ENCODE results near the gene AIG1.

DNA sequence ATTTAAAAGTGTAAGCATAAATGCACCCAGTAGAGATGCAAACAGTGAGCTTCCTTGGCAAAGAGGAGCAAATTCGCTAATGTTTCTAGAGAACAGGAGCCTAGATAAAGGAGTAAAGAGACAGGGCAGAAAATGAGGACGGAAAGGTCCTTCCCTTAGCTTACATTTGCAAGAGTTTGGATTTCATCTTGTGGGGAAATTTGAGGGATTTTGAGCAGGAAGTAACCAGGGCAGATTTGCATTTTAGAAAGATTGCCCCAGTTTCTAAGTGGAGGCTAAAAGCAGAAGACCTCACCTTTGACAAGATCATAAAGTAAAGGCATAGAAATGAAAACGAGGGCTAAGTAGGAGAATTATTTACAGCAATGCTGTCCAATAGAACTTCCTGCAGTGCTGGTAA lies 309.3 kb downstream of the AIG1 start:
- TF ChIP-seq CTCF (IDR thresholded peaks at IDR 0.05; ENCODE audit: insufficient read depth, low read depth, low read length) (no peak), EZH2 (IDR thresholded peaks at IDR 0.05; ENCODE audit: insufficient read depth, low read length) (no peak)
